ENCODE measurements around the gene TNNT3. TPM values are rescaled to one million over a fixed set of nuclear protein-coding genes. Genes with fewer than 3 reads are reported as not detected.

Gene TNNT3
- total RNA-seq, 1 donor: not detected

DNA sequence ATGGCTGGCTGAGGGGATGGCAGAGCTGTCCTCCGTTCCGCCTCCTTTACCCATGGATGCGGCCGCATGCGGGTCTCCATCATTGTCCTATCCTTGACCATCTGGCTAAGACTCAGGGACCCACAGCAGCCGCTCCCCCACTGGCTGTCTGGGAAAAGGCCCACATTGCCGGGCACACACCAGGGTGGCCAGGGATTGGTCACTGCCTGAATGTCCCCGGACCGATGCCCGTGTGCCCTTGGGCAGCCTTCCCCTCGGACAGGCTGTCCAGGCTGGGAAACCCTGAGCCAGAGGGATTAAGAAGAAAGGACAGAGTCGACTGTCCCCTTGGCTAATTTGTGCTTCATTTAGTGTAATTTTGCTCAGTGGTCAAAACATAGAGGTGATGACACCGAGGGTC lies 55.7 kb downstream of the TNNT3 start:
- Histone ChIP-seq H4K20me1 (ENCODE audit: insufficient read depth, low read length) (no peaks in the 10 kb centered on the region), H3K9me3 (ENCODE audit: low read depth, low read length) (no peaks in the 10 kb centered on the region)
- TF ChIP-seq, protein P1, sequence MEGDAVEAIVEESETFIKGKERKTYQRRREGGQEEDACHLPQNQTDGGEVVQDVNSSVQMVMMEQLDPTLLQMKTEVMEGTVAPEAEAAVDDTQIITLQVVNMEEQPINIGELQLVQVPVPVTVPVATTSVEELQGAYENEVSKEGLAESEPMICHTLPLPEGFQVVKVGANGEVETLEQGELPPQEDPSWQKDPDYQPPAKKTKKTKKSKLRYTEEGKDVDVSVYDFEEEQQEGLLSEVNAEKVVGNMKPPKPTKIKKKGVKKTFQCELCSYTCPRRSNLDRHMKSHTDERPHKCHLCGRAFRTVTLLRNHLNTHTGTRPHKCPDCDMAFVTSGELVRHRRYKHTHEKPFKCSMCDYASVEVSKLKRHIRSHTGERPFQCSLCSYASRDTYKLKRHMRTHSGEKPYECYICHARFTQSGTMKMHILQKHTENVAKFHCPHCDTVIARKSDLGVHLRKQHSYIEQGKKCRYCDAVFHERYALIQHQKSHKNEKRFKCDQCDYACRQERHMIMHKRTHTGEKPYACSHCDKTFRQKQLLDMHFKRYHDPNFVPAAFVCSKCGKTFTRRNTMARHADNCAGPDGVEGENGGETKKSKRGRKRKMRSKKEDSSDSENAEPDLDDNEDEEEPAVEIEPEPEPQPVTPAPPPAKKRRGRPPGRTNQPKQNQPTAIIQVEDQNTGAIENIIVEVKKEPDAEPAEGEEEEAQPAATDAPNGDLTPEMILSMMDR (IDR thresholded peaks at IDR 0.05; ENCODE audit: extremely low read depth, low read depth, low read length): no peak

DNA sequence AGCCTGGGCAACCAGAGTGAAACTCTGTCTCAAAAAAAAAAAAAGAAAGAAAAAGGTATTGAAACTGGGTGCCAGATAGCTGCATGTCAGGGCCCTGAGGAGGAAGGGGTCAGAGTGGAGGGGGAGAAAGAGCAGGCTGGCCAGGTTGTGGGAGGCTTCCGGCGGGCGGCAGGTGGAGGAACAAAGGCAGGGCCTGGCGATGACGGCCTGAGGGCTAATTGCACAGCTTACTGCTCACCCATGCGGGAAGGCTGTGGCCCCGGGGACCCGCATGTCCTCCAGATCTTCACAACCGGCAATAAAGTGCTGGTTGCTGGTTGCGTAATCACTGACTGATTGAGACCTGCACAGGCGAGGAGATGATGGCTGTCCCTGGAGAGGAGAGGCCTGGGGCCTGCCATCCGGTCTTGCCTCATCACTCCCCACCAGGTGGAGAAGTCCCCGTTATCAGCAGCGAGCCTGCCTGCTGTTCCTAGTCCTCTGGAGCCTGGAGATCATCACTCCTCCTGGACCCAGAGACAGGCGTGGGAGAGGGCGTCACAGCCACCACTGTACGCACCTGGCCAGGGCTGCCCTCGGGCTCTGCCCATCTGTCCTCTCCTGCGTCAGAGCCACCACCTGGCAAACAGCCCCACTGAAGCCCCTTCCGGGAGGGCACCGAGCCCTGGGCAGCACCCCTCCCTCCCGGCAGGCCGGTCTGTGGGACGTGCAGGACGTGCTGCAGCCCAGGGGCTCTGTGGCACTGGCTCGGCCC lies 59.4 kb downstream of the TNNT3 start:
- Histone ChIP-seq H3K4me1 (ENCODE audit: insufficient read depth, low read length) (no peaks in the 10 kb centered on the region), H3K27ac (ENCODE audit: low read depth, low read length) (no peak overlapping the region), H3K36me3 (ENCODE audit: insufficient read depth, low read length) (no peaks in the 10 kb centered on the region), H3K4me3 (ENCODE audit: insufficient read depth, low read length) (no peak overlapping the region), H3K9me3 (ENCODE audit: low read depth, low read length) (no peaks in the 10 kb centered on the region), H3K79me2 (ENCODE audit: insufficient read depth, low read length) (no peaks in the 10 kb centered on the region), H3K27me3 (ENCODE audit: insufficient read depth, low read length) (no peaks in the 10 kb centered on the region), H3K4me2 (ENCODE audit: insufficient read depth, low read length) (no peak overlapping the region), H2AFZ (ENCODE audit: low read length) (no peak overlapping the region), H4K20me1 (ENCODE audit: insufficient read depth, low read length) (no peaks in the 10 kb centered on the region)
- TF ChIP-seq, protein P1 (IDR thresholded peaks at IDR 0.05; ENCODE audit: extremely low read depth, low read depth, low read length): no peak
- no peak for DNase-seq (ENCODE audit: insufficient read length, low spot score, missing footprints)

More for the DNA sequence above, 55.7 kb downstream of the TNNT3 start:
- H2AFZ ChIP-seq (ENCODE audit: low read length): no peak overlapping the region
- no peaks in the 10 kb centered on the region for H3K4me1 ChIP-seq (ENCODE audit: insufficient read depth, low read length)
- no peak overlapping the region for H3K4me2 ChIP-seq (ENCODE audit: insufficient read depth, low read length)
- H3K36me3 ChIP-seq (ENCODE audit: insufficient read depth, low read length): no peaks in the 10 kb centered on the region
- no peak overlapping the region for H3K4me3 ChIP-seq (ENCODE audit: insufficient read depth, low read length)
- H3K27me3 ChIP-seq (ENCODE audit: insufficient read depth, low read length): no peaks in the 10 kb centered on the region
- H3K27ac ChIP-seq (ENCODE audit: low read depth, low read length): no peak overlapping the region
- H3K79me2 ChIP-seq (ENCODE audit: insufficient read depth, low read length): no peaks in the 10 kb centered on the region
- no peak for DNase-seq (ENCODE audit: insufficient read length, low spot score, missing footprints)

DNA sequence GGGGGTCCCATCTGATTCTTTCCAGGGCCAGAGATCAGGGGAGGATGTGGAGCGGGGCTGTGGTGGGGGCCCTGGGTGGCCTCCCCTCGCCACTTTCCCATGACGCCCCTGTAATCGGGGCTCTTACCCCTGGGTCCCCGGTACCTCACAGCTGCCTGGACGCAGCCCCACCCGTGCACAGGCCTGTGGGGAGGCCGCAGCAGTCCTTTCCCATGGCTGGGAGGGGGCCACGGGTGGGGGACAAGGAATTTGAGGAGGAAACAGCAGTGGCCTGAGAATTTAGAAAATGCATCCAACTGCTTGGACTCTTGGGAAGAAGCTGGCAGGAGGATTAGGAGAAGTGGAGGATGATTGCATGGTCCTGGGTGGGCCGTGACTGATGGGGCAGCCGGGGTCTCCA lies 60.1 kb downstream of the TNNT3 start:
- Histone ChIP-seq H2AFZ (ENCODE audit: low read length) (no peak overlapping the region), H3K36me3 (ENCODE audit: insufficient read depth, low read length) (no peaks in the 10 kb centered on the region), H3K4me2 (ENCODE audit: insufficient read depth, low read length) (no peak overlapping the region), H3K4me1 (ENCODE audit: insufficient read depth, low read length) (no peaks in the 10 kb centered on the region), H3K27me3 (ENCODE audit: insufficient read depth, low read length) (no peaks in the 10 kb centered on the region), H3K79me2 (ENCODE audit: insufficient read depth, low read length) (no peaks in the 10 kb centered on the region), H3K27ac (ENCODE audit: low read depth, low read length) (no peak overlapping the region), H4K20me1 (ENCODE audit: insufficient read depth, low read length) (no peaks in the 10 kb centered on the region), H3K4me3 (ENCODE audit: insufficient read depth, low read length) (no peak overlapping the region), H3K9me3 (ENCODE audit: low read depth, low read length) (no peaks in the 10 kb centered on the region)
- no peak for DNase-seq (ENCODE audit: insufficient read length, low spot score, missing footprints)
- TF ChIP-seq, protein P1 (IDR thresholded peaks at IDR 0.05; ENCODE audit: extremely low read depth, low read depth, low read length): no peak

DNA sequence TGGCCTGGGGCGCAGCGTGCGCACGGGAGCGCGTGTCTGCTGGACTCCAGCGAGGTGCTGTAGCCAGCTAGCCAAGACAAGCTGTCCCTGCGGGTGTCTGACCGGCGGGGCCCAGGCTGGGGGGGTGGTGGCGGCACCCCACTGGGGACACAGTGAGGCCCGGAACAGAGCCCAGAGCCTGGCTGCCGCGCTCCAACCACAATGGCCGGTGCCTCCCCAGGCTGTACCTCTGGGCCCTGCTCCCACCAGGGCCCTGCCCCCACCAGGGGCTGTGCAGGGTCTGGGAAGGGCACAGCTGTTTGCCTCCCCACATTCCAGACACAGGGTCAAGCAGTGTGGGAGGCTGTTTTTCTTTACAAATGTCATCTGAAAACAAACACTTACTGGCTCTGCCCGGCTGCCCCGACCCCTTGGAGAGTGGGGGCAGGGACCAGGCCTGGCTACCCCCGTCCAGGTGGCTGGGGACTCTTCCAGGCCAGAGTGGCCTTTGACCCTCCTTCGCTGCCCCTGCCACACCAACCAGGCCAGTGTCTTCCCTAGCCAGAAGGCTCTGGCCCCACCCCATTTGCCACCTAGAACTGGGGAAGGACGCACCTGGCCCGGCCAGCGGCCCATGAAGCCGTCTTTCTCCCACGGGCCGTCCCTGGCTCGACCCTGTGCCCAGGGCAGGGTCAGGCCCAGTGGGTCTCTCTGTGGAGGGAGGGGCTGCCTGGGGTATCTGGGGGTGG lies 63.5 kb downstream of the TNNT3 start:
- no peak overlapping the region for H3K4me2 ChIP-seq (ENCODE audit: insufficient read depth, low read length)
- no peak overlapping the region for H3K4me3 ChIP-seq (ENCODE audit: insufficient read depth, low read length)
- TF ChIP-seq, protein P1 (IDR thresholded peaks at IDR 0.05; ENCODE audit: extremely low read depth, low read depth, low read length): no peak
- no peaks in the 10 kb centered on the region for H4K20me1 ChIP-seq (ENCODE audit: insufficient read depth, low read length)
- H3K27me3 ChIP-seq (ENCODE audit: insufficient read depth, low read length): no peaks in the 10 kb centered on the region
- no peaks in the 10 kb centered on the region for H3K79me2 ChIP-seq (ENCODE audit: insufficient read depth, low read length)
- DNase-seq (ENCODE audit: insufficient read length, low spot score, missing footprints): no peak
- no peak overlapping the region for H3K27ac ChIP-seq (ENCODE audit: low read depth, low read length)
- H3K36me3 ChIP-seq (ENCODE audit: insufficient read depth, low read length): no peaks in the 10 kb centered on the region
- no peak overlapping the region for H2AFZ ChIP-seq (ENCODE audit: low read length)
- no peaks in the 10 kb centered on the region for H3K4me1 ChIP-seq (ENCODE audit: insufficient read depth, low read length)
- H3K9me3 ChIP-seq (ENCODE audit: low read depth, low read length): no peaks in the 10 kb centered on the region
